Neuronal stem cell (in vitro differentiated cells): Measurements from ENCODE around the gene OLFML2A. TPM values are rescaled to one million over a fixed set of nuclear protein-coding genes. Genes with fewer than 3 reads are reported as not detected.
A peak's percentile ranks its signal among the peaks of the same experiment; 100 is the strongest.
"Not testable (repeated sequence)": the region's sequence is repeated elsewhere in the genome, so short reads cannot be mapped to it uniquely, and the experiment has no call there.

Experiments used
- DNase-seq: peaks from one replicate; pipeline ENCODE4 v3.0.0-alpha.2; 2013; ENCODE audit warnings: low spot score
- H2AFZ ChIP-seq: one replicate; pipeline ENCODE4 v1.6.1; 2013; ENCODE audit warnings: mild to moderate bottlenecking, low read length, inconsistent platforms
- H2AK5ac ChIP-seq: 2 replicates; pipeline ENCODE4 v1.6.1; 2013; ENCODE audit warnings: low read depth, mild to moderate bottlenecking, inconsistent platforms, low read length, moderate library complexity, mixed read lengths
- H2BK120ac ChIP-seq: 2 replicates; pipeline ENCODE4 v1.6.1; 2013; ENCODE audit warnings: low read depth, mild to moderate bottlenecking, inconsistent platforms, low read length, moderate library complexity, mixed read lengths
- H2BK12ac ChIP-seq: one replicate; pipeline ENCODE4 v1.6.1; 2013; ENCODE audit warnings: low read length, inconsistent platforms
- H2BK15ac ChIP-seq: 2 replicates; pipeline ENCODE4 v1.6.1; 2013; ENCODE audit warnings: mild to moderate bottlenecking, low read length, inconsistent platforms, mixed read lengths
- H2BK5ac ChIP-seq: one replicate; pipeline ENCODE4 v1.6.1; 2013; ENCODE audit warnings: inconsistent platforms, mild to moderate bottlenecking, low read length, moderate library complexity
- H3K14ac ChIP-seq: one replicate; pipeline ENCODE4 v1.6.1; 2013; ENCODE audit warnings: low read length, inconsistent platforms
- H3K18ac ChIP-seq: 2 replicates; pipeline ENCODE4 v1.6.1; 2013; ENCODE audit warnings: low read length, inconsistent platforms
- H3K23ac ChIP-seq: 2 replicates; pipeline ENCODE4 v1.6.1; 2013; ENCODE audit warnings: low read depth, mild to moderate bottlenecking, mixed read lengths, low read length, inconsistent platforms; ENCODE audit not compliant: poor library complexity
- H3K27ac ChIP-seq: replicated peaks from 3 replicates; pipeline ENCODE4 v1.5.1; 2013; ENCODE audit warnings: low read length, inconsistent platforms
- H3K27me3 ChIP-seq, 3 experiments: 2 replicates each; pipeline ENCODE4 v1.6.1; 2013; ENCODE audit warnings: low read length in 3 of 3, mild to moderate bottlenecking in 2 of 3, inconsistent platforms in 1 of 3, low read depth in 1 of 3, mixed read lengths in 1 of 3, moderate library complexity in 1 of 3; ENCODE audit not compliant: control insufficient read depth in 3 of 3, insufficient read depth in 3 of 3
- H3K36me3 ChIP-seq, 2 donors: replicated peaks in 1 of 2; 2 replicates each; pipeline ENCODE4 v1.6.1; 2013; ENCODE audit warnings: low read length in 2 of 2; ENCODE audit not compliant: control insufficient read depth in 2 of 2, insufficient read depth in 2 of 2
- H3K4ac ChIP-seq: 2 replicates; pipeline ENCODE4 v1.6.1; 2013; ENCODE audit warnings: inconsistent platforms, mild to moderate bottlenecking, low read length, moderate library complexity
- H3K4me1 ChIP-seq, 2 donors: 1 replicate in 1 of 2; 2 replicates in 1 of 2; pipeline ENCODE4 v1.6.1; 2013; ENCODE audit warnings: low read length in 2 of 2, low read depth in 1 of 2; ENCODE audit not compliant: control insufficient read depth in 2 of 2, insufficient read depth in 1 of 2
- H3K4me2 ChIP-seq: one replicate; pipeline ENCODE4 v1.6.1; 2013; ENCODE audit warnings: mild to moderate bottlenecking, low read length, inconsistent platforms; ENCODE audit not compliant: insufficient read depth, poor library complexity, severe bottlenecking
- H3K4me3 ChIP-seq, 2 donors: 2 replicates each; pipeline ENCODE4 v1.5.1; 2013; ENCODE audit warnings: low read length in 2 of 2, mild to moderate bottlenecking in 2 of 2, inconsistent platforms in 1 of 2, moderate library complexity in 1 of 2
- H3K79me1 ChIP-seq: one replicate; pipeline ENCODE4 v1.6.1; 2013; ENCODE audit warnings: low read depth, mild to moderate bottlenecking, inconsistent platforms, low read length, moderate library complexity
- H3K9ac ChIP-seq: one replicate; pipeline ENCODE4 v1.6.1; 2013; ENCODE audit warnings: mild to moderate bottlenecking, low read depth, low read length, inconsistent platforms; ENCODE audit not compliant: poor library complexity
- H3K9me3 ChIP-seq, 2 donors: replicated peaks in 1 of 2; 2 replicates each; pipeline versions ENCODE3 to v1.6.1; 2013; ENCODE audit warnings: low read length in 2 of 2, mild to moderate bottlenecking in 2 of 2, inconsistent platforms in 1 of 2, low read depth in 1 of 2, mixed read lengths in 1 of 2, moderate library complexity in 1 of 2; ENCODE audit not compliant: control insufficient read depth in 2 of 2, insufficient read depth in 1 of 2
- H4K8ac ChIP-seq: one replicate; pipeline ENCODE4 v1.6.1; 2013; ENCODE audit warnings: low read depth, mild to moderate bottlenecking, inconsistent platforms, low read length, moderate library complexity
- H4K91ac ChIP-seq: one replicate; pipeline ENCODE4 v1.6.1; 2013; ENCODE audit warnings: low read length, low read depth, mild to moderate bottlenecking, inconsistent platforms; ENCODE audit not compliant: poor library complexity
- WGBS, 2 donors: extraction: QIAGEN DNeasy Blood & Tissue Kit; methylation state at CpG; one replicate each; pipeline ENCODE4 v1.1.7; 2013; ENCODE audit warnings: missing lambda C conversion rate in 2 of 2, mixed read lengths in 1 of 2; ENCODE audit not compliant: insufficient read length in 2 of 2, insufficient replicate concordance in 1 of 2; ENCODE audit errors: extremely low coverage in 2 of 2; 5-methylcytosine and 5-hydroxymethylcytosine counted together
- polyA plus RNA-seq, 2 experiments: library from polyadenylated mRNA; stranded (reverse); fragments of 200-250 nt; gene quantifications; one replicate each; pipeline ENCODE4 v1.2.3, GENCODE V29; 2013

OLFML2A gene
- polyA plus RNA-seq (2013, experiment 1 of 2) = 3.4 TPM
- polyA plus RNA-seq (2013, experiment 2 of 2) = 3.6 TPM

- H3K79me1 ChIP-seq = no peaks in the 10 kb centered on the region
- peak within 1 kb of the TSS; percentile 59 for H3K14ac ChIP-seq
- H3K23ac ChIP-seq = peak within 1 kb of the TSS; percentile 47
- no peak for DNase-seq
- no peak within 1 kb of the TSS for H4K8ac ChIP-seq
- H3K4ac ChIP-seq = no peak within 1 kb of the TSS
- no peak within 1 kb of the TSS for H3K27ac ChIP-seq
- H3K18ac ChIP-seq = peak within 1 kb of the TSS; percentile 96
- H2AK5ac ChIP-seq = peak within 1 kb of the TSS; percentile 20
- no peak within 1 kb of the TSS for H2BK12ac ChIP-seq
- H3K4me2 ChIP-seq = peak within 1 kb of the TSS; percentile 63
- no peaks in the 10 kb centered on the region for H3K9me3 ChIP-seq
- H4K91ac ChIP-seq = no peak within 1 kb of the TSS
- no CpG with 5 or more reads among the region's 87 CpGs for WGBS, 2 donors
- peak within 1 kb of the TSS; percentile 34 for H2BK5ac ChIP-seq
- H3K9ac ChIP-seq = peak within 1 kb of the TSS; percentile 94
- peak within 1 kb of the TSS; percentile 88 for H2BK15ac ChIP-seq
- peak within 1 kb of the TSS; percentile 85 for H2AFZ ChIP-seq
- peak within 1 kb of the TSS; percentile 30 to 88 for H3K4me3 ChIP-seq
- H3K27me3 ChIP-seq = peaks cover 0 to 45% (median 22%) of the 10 kb centered on the region in 3 experiments
- H2BK120ac ChIP-seq = no peak within 1 kb of the TSS
- no peaks in the 10 kb centered on the region for H3K36me3 ChIP-seq
- peaks cover 15 to 20% of the 10 kb centered on the region in 2 donors for H3K4me1 ChIP-seq
Observed at GRCh38 chr9:124776954-124777648, at the start of gene OLFML2A. TSS of gene OLFML2A (plus strand) at chr9:124777133. CDS start at chr9:124777271, 138 bp downstream.

DNA sequence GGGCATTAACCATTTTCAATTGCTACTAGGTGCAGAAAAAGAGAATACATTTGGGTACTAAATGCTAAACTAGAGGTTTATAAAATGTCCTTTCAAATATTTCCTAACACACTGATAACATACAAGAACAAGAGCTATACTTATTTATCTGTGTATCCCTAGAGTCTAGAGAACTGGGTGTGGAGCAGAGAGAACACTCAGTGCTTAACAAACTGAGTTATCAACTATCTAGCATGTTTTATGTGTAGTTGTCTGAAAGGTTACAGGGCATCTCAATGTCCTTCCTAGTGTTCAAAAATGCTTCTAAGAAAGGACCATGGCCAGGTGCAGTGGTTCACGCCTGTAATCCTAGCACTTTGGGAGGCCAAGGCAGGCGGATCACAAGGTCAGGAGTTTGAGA, 46.2 kb upstream of the OLFML2A start:
- Histone ChIP-seq H3K23ac (no peak overlapping the region), H3K14ac (no peak overlapping the region), H3K4me1 (peaks cover 5 to 9% of the 10 kb centered on the region in 2 donors), H4K91ac (no peak overlapping the region), H3K27me3 (no peaks in the 10 kb centered on the region), H2AFZ (no peak overlapping the region), H3K4ac (no peak overlapping the region), H2BK12ac (no peak overlapping the region), H3K27ac (no peak overlapping the region), H4K8ac (no peak overlapping the region), H3K4me3 (no peak overlapping the region), H2BK120ac (no peak overlapping the region), H2BK15ac (no peak overlapping the region), H2BK5ac (no peak overlapping the region), H3K9me3 (peaks cover 2% of the 10 kb centered on the region in 2 donors), H3K18ac (no peak overlapping the region), H3K79me1 (no peaks in the 10 kb centered on the region), H3K36me3 (peaks cover 6 to 20% of the 10 kb centered on the region in 2 donors), H2AK5ac (no peak overlapping the region), H3K4me2 (no peak overlapping the region), H3K9ac (no peak overlapping the region)
- no CpG with 5 or more reads among the region's 2 CpGs for WGBS, 2 donors
- no peak for DNase-seq

- H2AFZ ChIP-seq = no peak overlapping the region
- H2BK12ac ChIP-seq = no peak overlapping the region
- H3K27ac ChIP-seq = no peak overlapping the region
- H2BK5ac ChIP-seq = no peak overlapping the region
- H3K4me2 ChIP-seq = no peak overlapping the region
- no peak overlapping the region for H2BK120ac ChIP-seq
- no CpG with 5 or more reads among the region's 14 CpGs for WGBS, 2 donors
- H3K23ac ChIP-seq = no peak overlapping the region
- no peak overlapping the region for H3K9ac ChIP-seq
- H3K4me3 ChIP-seq = no peak overlapping the region
- H4K91ac ChIP-seq = no peak overlapping the region
- H3K4ac ChIP-seq = no peak overlapping the region
- H2AK5ac ChIP-seq = no peak overlapping the region
- H3K14ac ChIP-seq = no peak overlapping the region
- no peak overlapping the region for H3K18ac ChIP-seq
- peaks cover 2% of the 10 kb centered on the region in 2 donors for H3K9me3 ChIP-seq
- H3K27me3 ChIP-seq = no peaks in the 10 kb centered on the region
- no peaks in the 10 kb centered on the region for H3K79me1 ChIP-seq
- H3K36me3 ChIP-seq = peaks cover 4 to 20% of the 10 kb centered on the region in 2 donors
- H4K8ac ChIP-seq = no peak overlapping the region
- DNase-seq = no peak
- peaks cover 5 to 9% of the 10 kb centered on the region in 2 donors for H3K4me1 ChIP-seq
- H2BK15ac ChIP-seq = no peak overlapping the region
Observed at GRCh38 chr9:124733964-124734740, 42.8 kb upstream of the OLFML2A start.

DNA sequence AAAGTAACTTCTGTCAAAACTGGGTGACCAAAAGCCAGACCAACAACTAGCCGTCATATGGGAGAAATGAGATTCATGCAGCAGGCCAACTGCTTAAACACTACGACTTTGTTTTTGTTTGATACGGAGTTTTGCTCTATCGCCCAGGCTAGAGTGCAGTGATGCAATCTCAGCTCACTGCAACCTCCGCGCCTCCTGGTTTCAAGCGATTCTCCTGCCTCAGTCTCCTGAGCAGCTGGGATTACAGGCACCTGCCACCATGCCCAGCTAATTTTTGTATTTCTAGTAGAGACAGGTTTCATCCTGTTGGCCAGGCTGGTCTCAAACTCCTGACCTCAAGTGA, 42.2 kb upstream of the OLFML2A start:
- H3K27ac ChIP-seq = peak overlapping the region; percentile 37
- H3K4me3 ChIP-seq, H3K4me2 ChIP-seq, H3K4me1 ChIP-seq, H2BK5ac ChIP-seq, H2BK12ac ChIP-seq, H3K4ac ChIP-seq, H3K14ac ChIP-seq, H2AFZ ChIP-seq, H3K9me3 ChIP-seq, H4K8ac ChIP-seq, H2AK5ac ChIP-seq, H2BK15ac ChIP-seq, H3K79me1 ChIP-seq, H3K23ac ChIP-seq, H3K18ac ChIP-seq, H3K9ac ChIP-seq, H2BK120ac ChIP-seq, DNase-seq, H3K27me3 ChIP-seq, H4K91ac ChIP-seq: not testable (repeated sequence)
- H3K36me3 ChIP-seq = peaks cover 2 to 20% of the 10 kb centered on the region in 2 donors
- WGBS, 2 donors = no CpG with 5 or more reads among the region's 7 CpGs
